HG03095 (cell line): Measurements from ENCODE around the gene CLDN24.
"Not testable (repeated sequence)": the region's sequence is repeated elsewhere in the genome, so short reads cannot be mapped to it uniquely, and the experiment has no call there.

ENCODE experiments used
- ATAC-seq: cut with Tn5 transposase; IDR thresholded peaks from one replicate; pipeline ENCODE4 v1.9.1; 2021; ENCODE audit warnings: moderate library complexity; ENCODE audit not compliant: unreplicated experiment

The CLDN24 gene

GRCh38 chr4:183347566-183347965 lies 25.3 kb upstream of the CLDN24 start:
- no peak for ATAC-seq

GRCh38 chr4:183347146-183347545 lies 24.9 kb upstream of the CLDN24 start:
- no peak for ATAC-seq

GRCh38 chr4:183345261-183345660 lies 23.0 kb upstream of the CLDN24 start:
- no peak for ATAC-seq

- no peak for ATAC-seq
Observed at GRCh38 chr4:183344523-183345255, 22.5 kb upstream of the CLDN24 start.

- ATAC-seq: no peak
Observed at GRCh38 chr4:183343730-183344129, 21.5 kb upstream of the CLDN24 start.

- ATAC-seq: no peak
Observed at GRCh38 chr4:183342541-183343533, 20.6 kb upstream of the CLDN24 start.

- no peak for ATAC-seq
Observed at GRCh38 chr4:183337833-183338232, 15.6 kb upstream of the CLDN24 start.

- no peak for ATAC-seq
Observed at GRCh38 chr4:183337349-183337748, 15.1 kb upstream of the CLDN24 start.

- no peak for ATAC-seq
Observed at GRCh38 chr4:183335369-183335940, 13.2 kb upstream of the CLDN24 start.

GRCh38 chr4:183333983-183334382 lies 11.8 kb upstream of the CLDN24 start:
- ATAC-seq: no peak

- no peak for ATAC-seq
Observed at GRCh38 chr4:183333202-183333601, 11.0 kb upstream of the CLDN24 start.

- no peak for ATAC-seq
Observed at GRCh38 chr4:183332447-183332846, 10.2 kb upstream of the CLDN24 start.

- no peak for ATAC-seq
Observed at GRCh38 chr4:183330841-183331240, 8.6 kb upstream of the CLDN24 start.

GRCh38 chr4:183329954-183330742 lies 7.9 kb upstream of the CLDN24 start:
- no peak for ATAC-seq

- no peak for ATAC-seq
Observed at GRCh38 chr4:183329244-183329643, 7.0 kb upstream of the CLDN24 start.

GRCh38 chr4:183328832-183329231 lies 6.6 kb upstream of the CLDN24 start:
- ATAC-seq: no peak

GRCh38 chr4:183327827-183328226 lies 5.6 kb upstream of the CLDN24 start:
- no peak for ATAC-seq

- ATAC-seq: no peak
Observed at GRCh38 chr4:183326853-183327252, 4.6 kb upstream of the CLDN24 start.

- not testable (repeated sequence) for ATAC-seq
Observed at GRCh38 chr4:183326387-183326786, 4.2 kb upstream of the CLDN24 start.

GRCh38 chr4:183324619-183325018 lies 2.4 kb upstream of the CLDN24 start:
- no peak for ATAC-seq

- not testable (repeated sequence) for ATAC-seq
Observed at GRCh38 chr4:183324056-183324455, 1.8 kb upstream of the CLDN24 start.
